WTC11 (cell line): ENCODE results near the gene SNAP25. TPM values are rescaled to one million over a fixed set of nuclear protein-coding genes. Genes with fewer than 3 reads are reported as not detected.
A peak's percentile ranks its signal among the peaks of the same experiment; 100 is the strongest.

Experiments used
- ATAC-seq: fragments of 200-7000 bp; cut with Tn5 transposase; 2 replicates; pipeline ENCODE4 v1.10.0; 2021; ENCODE audit warnings: mild to moderate bottlenecking, moderate library complexity
- CTCF ChIA-PET: fragments of 300-600 bp; sonication (Branson Sonifier 250); formaldehyde crosslinking; loops from one replicate; lab custom pipeline; 2021; ENCODE audit warnings: antibody characterized with exemption; lab: Charles Lee
- POLR2A ChIA-PET: fragments of 350-600 bp; sonication (Branson Sonifier 250); formaldehyde crosslinking; loops from one replicate; lab custom pipeline; 2021; ENCODE audit warnings: antibody characterized with exemption; lab: Charles Lee
- DNase-seq: peaks from one replicate; pipeline ENCODE4 v3.0.0; 2021; ENCODE audit warnings: low spot score
- H3K27ac Mint-ChIP-seq: 2 replicates; pipeline ENCODE4 v1.8.0; 2021; ENCODE audit warnings: mixed read lengths
- H3K27me3 Mint-ChIP-seq: 2 replicates; pipeline ENCODE4 v1.8.0; 2021; ENCODE audit warnings: low read depth, mild to moderate bottlenecking, moderate library complexity, mixed read lengths
- H3K36me3 Mint-ChIP-seq: 2 replicates; pipeline ENCODE4 v1.8.0; 2021; ENCODE audit warnings: mixed read lengths
- H3K4me1 Mint-ChIP-seq: 2 replicates; pipeline ENCODE4 v1.8.0; 2022; ENCODE audit warnings: mixed read lengths
- H3K4me3 Mint-ChIP-seq: 2 replicates; pipeline ENCODE4 v1.8.0; 2021; ENCODE audit warnings: mild to moderate bottlenecking, moderate library complexity, mixed read lengths
- H3K9me3 Mint-ChIP-seq: 2 replicates; pipeline ENCODE4 v1.8.0; 2021; ENCODE audit warnings: mixed read lengths
- CBFB ChIP-seq: sonication (generic); formaldehyde crosslinking; IDR thresholded peaks from 2 replicates; pipeline ENCODE4 v1.8.1; 2022; ENCODE audit warnings: mild to moderate bottlenecking, low read depth, missing genetic modification reagents
- ELF4 ChIP-seq: sonication (generic); formaldehyde crosslinking; IDR thresholded peaks from 2 replicates; pipeline ENCODE4 v1.8.1; 2022; ENCODE audit warnings: low read depth, mild to moderate bottlenecking, moderate library complexity, missing genetic modification reagents
- EMX1 ChIP-seq: fragments of 250-450 bp; sonication (Bioruptor Pico); IDR thresholded peaks from 2 replicates; pipeline ENCODE4 v1.8.0; 2021; ENCODE audit warnings: mild to moderate bottlenecking
- GRHL2 ChIP-seq: fragments of 250-450 bp; sonication (Bioruptor Pico); IDR thresholded peaks from 2 replicates; pipeline ENCODE4 v1.8.0; 2022; ENCODE audit warnings: mild to moderate bottlenecking, moderate library complexity; ENCODE audit not compliant: insufficient replicate concordance, severe bottlenecking
- HMGA2 ChIP-seq: fragments of 250-450 bp; sonication (Bioruptor Pico); IDR thresholded peaks from 2 replicates; pipeline ENCODE4 v1.4.0; 2021; ENCODE audit warnings: mild to moderate bottlenecking, moderate library complexity
- IRF2 ChIP-seq: sonication (generic); formaldehyde crosslinking; IDR thresholded peaks from 2 replicates; pipeline ENCODE4 v1.8.0; 2022; ENCODE audit warnings: low read depth, missing genetic modification reagents, borderline replicate concordance
- NR1H2 ChIP-seq: sonication (generic); formaldehyde crosslinking; IDR thresholded peaks from 2 replicates; pipeline ENCODE4 v1.9.0; 2021; ENCODE audit warnings: mild to moderate bottlenecking, moderate library complexity, missing genetic modification reagents
- NR2C2 ChIP-seq: sonication (generic); formaldehyde crosslinking; IDR thresholded peaks from 2 replicates; pipeline ENCODE4 v1.8.0; 2022; ENCODE audit warnings: mild to moderate bottlenecking, missing genetic modification reagents
- NR3C1 ChIP-seq: sonication (generic); formaldehyde crosslinking; conservative IDR thresholded peaks from 2 replicates; pipeline ENCODE4 v1.8.1; 2023; ENCODE audit warnings: low read depth, mild to moderate bottlenecking, missing genetic modification reagents
- OVOL2 ChIP-seq: fragments of 250-450 bp; sonication (Bioruptor Pico); IDR thresholded peaks from 2 replicates; pipeline ENCODE4 v1.9.0; 2021; ENCODE audit warnings: mild to moderate bottlenecking, borderline replicate concordance
- SMAD4 ChIP-seq: sonication (generic); formaldehyde crosslinking; IDR thresholded peaks from 2 replicates; pipeline ENCODE4 v1.8.0; 2022; ENCODE audit warnings: mild to moderate bottlenecking, missing genetic modification reagents
- SP1 ChIP-seq: sonication (generic); formaldehyde crosslinking; conservative IDR thresholded peaks from 2 replicates; pipeline ENCODE4 v1.8.1; 2022; ENCODE audit warnings: missing genetic modification reagents
- TCF7 ChIP-seq: sonication (generic); formaldehyde crosslinking; IDR thresholded peaks from 2 replicates; pipeline ENCODE4 v1.8.0; 2022; ENCODE audit warnings: mild to moderate bottlenecking, low read depth, missing genetic modification reagents, moderate library complexity
- TEAD4 ChIP-seq: sonication (generic); formaldehyde crosslinking; IDR thresholded peaks from 2 replicates; pipeline ENCODE4 v1.8.0; 2022; ENCODE audit warnings: mild to moderate bottlenecking, missing genetic modification reagents
- ZBTB21 ChIP-seq: sonication (generic); formaldehyde crosslinking; IDR thresholded peaks from 2 replicates; pipeline ENCODE4 v1.8.1; 2023; ENCODE audit warnings: mild to moderate bottlenecking, missing genetic modification reagents, borderline replicate concordance
- ZNF219 ChIP-seq: sonication (generic); formaldehyde crosslinking; IDR thresholded peaks from 2 replicates; pipeline ENCODE4 v1.8.0; 2023; ENCODE audit warnings: missing genetic modification reagents, mild to moderate bottlenecking, borderline replicate concordance
- ZNF416 ChIP-seq: fragments of 250-450 bp; sonication (Bioruptor Pico); IDR thresholded peaks from 2 replicates; pipeline ENCODE4 v1.9.0; 2021; ENCODE audit warnings: mild to moderate bottlenecking, inconsistent platforms
- ZNF423 ChIP-seq: fragments of 250-450 bp; sonication (Bioruptor Pico); IDR thresholded peaks from 2 replicates; pipeline ENCODE4 v2.1.2; 2022; ENCODE audit warnings: mild to moderate bottlenecking, moderate library complexity
- ZNF671 ChIP-seq: fragments of 250-450 bp; sonication (Bioruptor Pico); IDR thresholded peaks from 2 replicates; pipeline ENCODE4 v1.8.0; 2021; ENCODE audit warnings: mild to moderate bottlenecking
- total RNA-seq: library from RNA; stranded (reverse); gene quantifications from 3 replicates; pipeline ENCODE4 v1.2.3, GENCODE V29; 2021
- TF ChIP-seq, protein P1 (sequence below): sonication (generic); formaldehyde crosslinking; IDR thresholded peaks from 2 replicates; pipeline ENCODE4 v1.8.1; 2022; ENCODE audit warnings: low read depth, mild to moderate bottlenecking, moderate library complexity, missing genetic modification reagents, borderline replicate concordance

SNAP25 gene
- total RNA-seq, 1 experiment from 2014 or later, result 0.72 TPM

DNA sequence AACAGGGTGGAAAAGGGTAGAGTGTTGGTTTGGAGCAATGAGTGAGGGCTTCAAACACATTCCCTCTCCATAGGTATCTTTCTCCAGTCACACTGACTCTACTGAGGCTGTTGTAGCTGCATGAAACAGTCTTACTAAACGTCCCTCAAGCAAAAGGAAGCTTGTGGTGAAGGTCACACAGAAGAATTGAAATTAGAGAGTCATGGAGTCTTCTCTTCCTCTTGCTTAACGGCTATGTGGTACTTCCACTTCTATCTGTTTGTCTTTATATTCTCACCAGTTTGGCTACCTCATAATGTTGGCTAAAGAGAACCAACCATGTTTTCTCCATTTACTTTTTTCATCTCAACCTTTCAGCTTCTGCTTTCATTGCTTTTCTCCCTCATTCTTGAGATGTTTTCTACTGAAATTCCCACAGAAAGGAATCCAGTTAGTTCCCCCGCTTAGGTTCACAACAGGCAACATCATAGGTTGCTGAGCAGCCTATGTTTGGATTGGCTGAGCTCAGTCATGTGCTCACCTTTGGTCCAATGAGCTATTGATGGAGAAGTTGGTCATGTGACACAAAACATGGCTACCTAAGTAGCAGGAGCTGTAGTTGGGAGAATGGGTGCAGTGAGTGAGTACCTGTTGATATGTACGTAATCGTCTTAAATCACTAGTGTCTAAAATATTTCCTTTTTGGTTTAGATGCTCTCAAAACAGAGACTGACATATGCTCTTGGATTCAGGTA lies 99.8 kb downstream of the SNAP25 start:
- peaks cover 27% of the 10 kb centered on the region for H3K9me3 Mint-ChIP-seq
- ATAC-seq (no peak), DNase-seq (no peak)
- H3K27me3 Mint-ChIP-seq, result no peaks in the 10 kb centered on the region
- ChIA-PET CTCF (no interaction called here), POLR2A (no interaction called here)
- no peak overlapping the region for H3K4me3 Mint-ChIP-seq
- H3K27ac Mint-ChIP-seq, result no peak overlapping the region
- H3K4me1 Mint-ChIP-seq, result peaks cover 32% of the 10 kb centered on the region
- no peak for TF ChIP-seq ZNF416 (CRISPR knock-in tag)
- H3K36me3 Mint-ChIP-seq, result peaks cover 16% of the 10 kb centered on the region

DNA sequence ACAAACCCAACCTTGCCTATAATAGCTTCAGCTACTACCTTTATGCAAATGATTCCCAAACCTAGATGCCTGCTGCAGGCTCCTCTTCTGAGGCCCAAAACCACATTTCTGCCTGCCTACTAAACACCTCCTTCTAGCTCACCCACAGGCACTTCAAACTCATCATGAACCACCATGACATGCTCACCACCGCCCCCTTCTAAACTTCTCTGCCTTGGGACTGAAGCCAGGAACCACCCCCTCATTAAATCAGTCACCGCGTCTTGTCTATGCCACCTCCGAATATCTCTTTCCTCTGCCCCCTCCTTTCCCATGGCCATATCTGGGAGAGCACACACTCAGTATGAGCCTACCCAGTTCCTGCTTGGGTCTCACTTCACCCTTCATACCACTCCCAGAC lies 101.2 kb downstream of the SNAP25 start:
- Mint-ChIP-seq H3K4me3 (no peak overlapping the region), H3K9me3 (peaks cover 27% of the 10 kb centered on the region), H3K36me3 (peaks cover 16% of the 10 kb centered on the region), H3K4me1 (peaks cover 18% of the 10 kb centered on the region), H3K27ac (no peak overlapping the region), H3K27me3 (no peaks in the 10 kb centered on the region)
- CTCF ChIA-PET, result interaction anchor here (1.2 kb wide), 1 partner anchor 243 kb away, joined by 3 read pairs; no protein-coding TSS in a partner anchor
- DNase-seq, result no peak
- POLR2A ChIA-PET, result interaction anchor here (0.6 kb wide), 1 partner anchor 319 kb away, joined by 4 read pairs; no protein-coding TSS in a partner anchor
- no peak for ATAC-seq
- TF ChIP-seq OVOL2 (CRISPR knock-in tag) (no peak), ZBTB21 (CRISPR knock-in tag) (no peak), SMAD4 (CRISPR knock-in tag) (no peak)

DNA sequence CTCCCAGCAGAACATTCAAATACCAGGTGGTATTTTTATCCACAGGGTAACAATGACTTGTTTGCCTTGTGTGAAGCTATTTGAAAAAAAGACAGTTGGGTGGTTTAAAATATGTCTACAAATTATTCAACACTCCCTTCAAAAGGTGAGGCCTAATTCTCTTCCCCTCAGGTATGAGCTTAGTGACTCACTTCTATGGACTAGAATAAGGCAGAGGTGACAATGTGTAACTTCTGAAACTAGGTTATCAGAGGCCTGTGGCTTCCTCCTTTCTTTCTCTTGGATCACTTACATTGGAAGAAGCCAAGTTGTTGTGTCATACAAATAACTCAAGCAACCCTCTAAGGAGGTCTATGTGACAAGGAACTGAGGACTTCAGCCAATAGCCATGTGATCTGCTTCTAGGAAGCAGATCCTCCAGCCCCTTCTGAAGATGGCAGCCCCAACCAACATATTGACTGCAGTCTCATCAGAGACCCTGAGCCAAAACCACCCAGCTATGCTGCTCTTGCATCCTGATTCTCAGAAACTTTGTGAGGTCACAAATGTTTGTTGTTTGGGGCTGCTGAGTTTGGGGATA lies 102.6 kb downstream of the SNAP25 start:
- CTCF ChIA-PET, result interaction anchor here (1.0 kb wide), 1 partner anchor 343 kb away, joined by 3 read pairs; no protein-coding TSS in a partner anchor
- ATAC-seq (no peak), DNase-seq (no peak)
- Mint-ChIP-seq H3K4me1 (peaks cover 12% of the 10 kb centered on the region), H3K27ac (no peak overlapping the region), H3K36me3 (peaks cover 15% of the 10 kb centered on the region), H3K9me3 (peaks cover 25% of the 10 kb centered on the region), H3K27me3 (no peaks in the 10 kb centered on the region), H3K4me3 (no peak overlapping the region)
- TF ChIP-seq EMX1 (CRISPR knock-in tag) (no peak), ZNF219 (no peak)
- POLR2A ChIA-PET, result no interaction called here

DNA sequence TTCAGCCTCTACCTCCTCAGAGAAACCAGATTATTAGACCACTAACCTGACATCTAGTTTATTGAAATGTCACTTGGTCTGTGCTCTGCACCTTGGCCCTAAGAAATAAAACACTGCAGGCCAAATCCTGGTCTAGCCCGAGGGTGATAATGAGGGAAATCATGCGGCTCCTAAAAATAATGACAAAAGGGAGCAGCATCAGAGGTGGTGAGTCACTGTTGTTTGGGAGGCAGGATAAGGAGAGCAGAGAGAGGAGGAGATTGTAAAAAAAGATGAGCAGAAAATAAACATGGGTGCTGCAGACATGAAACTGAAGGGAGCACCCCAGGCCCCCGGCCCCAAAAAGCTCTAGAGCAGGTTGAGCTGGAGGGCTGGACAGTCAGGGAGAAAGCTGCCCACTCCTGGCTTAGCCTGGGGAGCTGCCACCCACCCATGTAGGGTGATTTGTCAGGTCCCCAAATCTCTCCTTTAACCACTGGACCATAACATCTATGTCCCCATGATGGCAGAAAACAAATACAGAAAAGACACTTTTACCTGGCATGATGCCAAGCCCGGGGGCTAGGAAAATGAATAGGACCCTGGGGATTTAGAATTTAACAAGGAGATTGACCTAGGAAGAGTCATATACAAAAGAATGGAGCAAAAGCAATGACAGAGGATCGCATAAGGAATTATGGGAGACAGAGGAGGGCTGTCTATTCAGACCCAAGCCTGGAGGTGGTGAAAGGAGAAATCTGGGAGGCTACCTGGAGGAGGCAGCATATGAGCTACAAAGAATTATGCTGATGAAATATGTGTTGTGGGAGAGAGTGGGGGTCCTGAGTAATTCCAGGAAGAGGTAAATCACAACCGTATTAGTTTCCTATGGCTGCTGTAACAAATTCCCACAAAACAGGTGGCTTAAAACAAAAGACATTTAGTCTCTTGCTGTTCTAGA lies 103.7 kb downstream of the SNAP25 start:
- ATAC-seq, result peak; percentile 41; the same call in 1 of the 2 replicates
- peaks cover 14% of the 10 kb centered on the region for H3K9me3 Mint-ChIP-seq
- ChIA-PET POLR2A (no interaction called here), CTCF (interaction anchor here (1.0 to 1.3 kb wide), 2 partner anchors 7 to 344 kb away, joined by 3 read pairs; no protein-coding TSS in a partner anchor)
- no peak overlapping the region for H3K4me3 Mint-ChIP-seq
- H3K27ac Mint-ChIP-seq, result no peak overlapping the region
- no peak for DNase-seq
- TF ChIP-seq NR1H2 (CRISPR knock-in tag) (no peak), GRHL2 (no peak), TCF7 (CRISPR knock-in tag) (no peak), SP1 (CRISPR knock-in tag) (no peak), ZNF423 (CRISPR knock-in tag) (no peak), TEAD4 (CRISPR knock-in tag) (no peak), NR3C1 (CRISPR knock-in tag) (no peak), NR2C2 (CRISPR knock-in tag) (no peak)
- H3K36me3 Mint-ChIP-seq, result peaks cover 4% of the 10 kb centered on the region
- H3K27me3 Mint-ChIP-seq, result no peaks in the 10 kb centered on the region
- peaks cover 15% of the 10 kb centered on the region for H3K4me1 Mint-ChIP-seq

DNA sequence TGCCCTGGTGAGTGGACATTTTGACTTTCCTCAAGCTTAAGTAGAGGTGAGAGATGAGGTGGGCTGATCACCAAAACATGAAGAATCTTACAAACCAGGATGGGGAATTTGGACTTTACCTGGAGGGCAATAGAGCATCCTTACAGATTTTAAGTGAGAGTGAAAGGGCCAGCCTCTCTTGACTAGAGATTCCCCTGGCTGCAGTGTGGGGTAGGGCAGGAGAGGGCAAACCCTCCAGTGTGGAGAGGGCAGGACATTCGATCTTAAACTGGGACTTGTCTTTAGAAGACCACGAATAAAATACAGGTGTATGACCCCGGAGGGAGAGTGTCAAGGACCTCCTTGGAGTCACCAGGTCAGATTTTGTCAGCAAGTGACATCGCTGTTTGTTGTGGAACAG lies 105.1 kb downstream of the SNAP25 start:
- ChIA-PET POLR2A (no interaction called here), CTCF (interaction anchor here (1.3 kb wide), 1 partner anchor 8 kb away, joined by 3 read pairs; no protein-coding TSS in a partner anchor)
- H3K27ac Mint-ChIP-seq, result no peak overlapping the region
- no peak overlapping the region for H3K4me3 Mint-ChIP-seq
- DNase-seq, result no peak
- no peaks in the 10 kb centered on the region; the same call in 1 of the 2 replicates for H3K27me3 Mint-ChIP-seq
- H3K9me3 Mint-ChIP-seq, result peaks cover 9% of the 10 kb centered on the region
- peaks cover 16% of the 10 kb centered on the region for H3K4me1 Mint-ChIP-seq
- ATAC-seq, result peak; percentile 73; the same call in 1 of the 2 replicates
- H3K36me3 Mint-ChIP-seq, result no peaks in the 10 kb centered on the region; the same call in 1 of the 2 replicates
- TF ChIP-seq ZBTB21 (CRISPR knock-in tag) (no peak), CBFB (CRISPR knock-in tag) (no peak), ZNF671 (CRISPR knock-in tag) (no peak), HMGA2 (CRISPR knock-in tag) (no peak), ELF4 (no peak), IRF2 (no peak), EMX1 (CRISPR knock-in tag) (no peak)
- TF ChIP-seq, protein P1, sequence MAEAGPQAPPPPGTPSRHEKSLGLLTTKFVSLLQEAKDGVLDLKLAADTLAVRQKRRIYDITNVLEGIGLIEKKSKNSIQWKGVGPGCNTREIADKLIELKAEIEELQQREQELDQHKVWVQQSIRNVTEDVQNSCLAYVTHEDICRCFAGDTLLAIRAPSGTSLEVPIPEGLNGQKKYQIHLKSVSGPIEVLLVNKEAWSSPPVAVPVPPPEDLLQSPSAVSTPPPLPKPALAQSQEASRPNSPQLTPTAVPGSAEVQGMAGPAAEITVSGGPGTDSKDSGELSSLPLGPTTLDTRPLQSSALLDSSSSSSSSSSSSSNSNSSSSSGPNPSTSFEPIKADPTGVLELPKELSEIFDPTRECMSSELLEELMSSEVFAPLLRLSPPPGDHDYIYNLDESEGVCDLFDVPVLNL (CRISPR knock-in tag), result no peak
